Chondrocyte (in vitro differentiated cells): ENCODE measurements around the gene MS4A15. TPM values are rescaled to one million over a fixed set of nuclear protein-coding genes. Genes with fewer than 3 reads are reported as not detected.

Source experiments
- DNase-seq: peaks from one replicate; pipeline ENCODE4 v3.0.0; 2021; ENCODE audit warnings: mixed read lengths, low spot score
- H3K27ac Mint-ChIP-seq: one replicate; pipeline ENCODE4 v1.8.0; 2021; ENCODE audit warnings: mild to moderate bottlenecking, moderate library complexity, mixed read lengths; ENCODE audit not compliant: unreplicated experiment
- H3K27me3 Mint-ChIP-seq: 2 replicates; pipeline ENCODE4 v1.8.0; 2021; ENCODE audit warnings: low read depth, mixed read lengths
- H3K36me3 Mint-ChIP-seq: 2 replicates; pipeline ENCODE4 v1.8.0; 2021; ENCODE audit warnings: low read depth, mixed read lengths
- H3K4me1 Mint-ChIP-seq: 2 replicates; pipeline ENCODE4 v1.8.0; 2021; ENCODE audit warnings: low read depth, mild to moderate bottlenecking, mixed read lengths
- H3K4me3 Mint-ChIP-seq: one replicate; pipeline ENCODE4 v1.8.0; 2021; ENCODE audit warnings: mild to moderate bottlenecking, moderate library complexity, mixed read lengths; ENCODE audit not compliant: unreplicated experiment
- H3K9me3 Mint-ChIP-seq: 2 replicates; pipeline ENCODE4 v1.8.0; 2021; ENCODE audit warnings: low read depth, mixed read lengths
- CTCF ChIP-seq: fragments of 200-600 bp; sonication (generic); IDR thresholded peaks from 2 replicates; pipeline ENCODE4 v1.5.0; 2021; ENCODE audit warnings: antibody characterized with exemption, mild to moderate bottlenecking, moderate library complexity
- total RNA-seq: library from RNA; stranded (reverse); gene quantifications from 3 replicates; pipeline ENCODE4 v1.2.1, GENCODE V29; 2021

Gene MS4A15
- total RNA-seq, 1 donor from 2014 or later, result not detected

- no peaks in the 10 kb centered on the region for H3K9me3 Mint-ChIP-seq
- no peak overlapping the region for H3K4me3 Mint-ChIP-seq
- no peaks in the 10 kb centered on the region for H3K36me3 Mint-ChIP-seq
- H3K27ac Mint-ChIP-seq, result no peak overlapping the region
- H3K27me3 Mint-ChIP-seq, result peaks cover 39% of the 10 kb centered on the region
- no peak for DNase-seq
- TF ChIP-seq CTCF, result no peak
- no peaks in the 10 kb centered on the region for H3K4me1 Mint-ChIP-seq
These were observed 38.7 kb upstream of the MS4A15 start for GRCh38 chr11:60717956-60718355.

- Mint-ChIP-seq H3K27me3 (peaks cover 44% of the 10 kb centered on the region), H3K9me3 (no peaks in the 10 kb centered on the region), H3K4me1 (no peaks in the 10 kb centered on the region), H3K36me3 (no peaks in the 10 kb centered on the region), H3K4me3 (no peak overlapping the region), H3K27ac (no peak overlapping the region)
- no peak for TF ChIP-seq CTCF
- DNase-seq, result no peak
These were observed 37.9 kb upstream of the MS4A15 start for GRCh38 chr11:60718524-60719316.

GRCh38 chr11:60719391-60719790 lies 37.3 kb upstream of the MS4A15 start:
- H3K9me3 Mint-ChIP-seq, result no peaks in the 10 kb centered on the region
- H3K4me3 Mint-ChIP-seq, result no peak overlapping the region
- TF ChIP-seq CTCF, result no peak

GRCh38 chr11:60720460-60720859 lies 36.2 kb upstream of the MS4A15 start:
- no peak overlapping the region for H3K4me3 Mint-ChIP-seq
- no peak for DNase-seq
- H3K4me1 Mint-ChIP-seq, result no peaks in the 10 kb centered on the region
- no peaks in the 10 kb centered on the region for H3K9me3 Mint-ChIP-seq
- no peak overlapping the region for H3K27ac Mint-ChIP-seq
- H3K27me3 Mint-ChIP-seq, result peaks cover 48% of the 10 kb centered on the region
- TF ChIP-seq CTCF, result no peak
- no peaks in the 10 kb centered on the region for H3K36me3 Mint-ChIP-seq

More at GRCh38 chr11:60719391-60719790, 37.3 kb upstream of the MS4A15 start:
- no peaks in the 10 kb centered on the region for H3K4me1 Mint-ChIP-seq
- H3K27me3 Mint-ChIP-seq, result peaks cover 49% of the 10 kb centered on the region
- no peak for DNase-seq
- no peaks in the 10 kb centered on the region for H3K36me3 Mint-ChIP-seq
- no peak overlapping the region for H3K27ac Mint-ChIP-seq

- no peak within 1 kb of the TSS for H3K4me3 Mint-ChIP-seq
- H3K36me3 Mint-ChIP-seq, result no peaks in the 10 kb centered on the region
- no peaks in the 10 kb centered on the region for H3K4me1 Mint-ChIP-seq
- DNase-seq, result no peak
- TF ChIP-seq CTCF, result no peak
- H3K9me3 Mint-ChIP-seq, result no peaks in the 10 kb centered on the region
- H3K27ac Mint-ChIP-seq, result no peak within 1 kb of the TSS
- H3K27me3 Mint-ChIP-seq, result peaks cover 50% of the 10 kb centered on the region
These were observed 32.2 kb upstream of the MS4A15 start, which contains the start of gene MS4A18 for GRCh38 chr11:60724420-60724819. MS4A18 (plus strand) TSS chr11:60724720.
